G401 (cell line): ENCODE measurements around the gene DUXA. TPM values are rescaled to one million over a fixed set of nuclear protein-coding genes. Genes with fewer than 3 reads are reported as not detected.

Experiments
- DNase-seq: peaks from one replicate; pipeline ENCODE4 v3.0.0-alpha.2; 2015; ENCODE audit warnings: low spot score
- in situ Hi-C: cut with HindIII; loops from 2 replicates; pipeline ENCODE4 v1.10.0; 2016; ENCODE audit warnings: low sequenced_read_pairs, mixed read lengths
- total RNA-seq: library from RNA; depleted of rRNA; stranded (reverse); fragments of >200 nt; shearing (Covaris generic); gene quantifications from 2 replicates; pipeline ENCODE4 v1.2.3, GENCODE V29; 2014; rRNA removed

The DUXA gene
- total RNA-seq, 1 experiment from 2014 or later, result not detected

- no peak for DNase-seq
- in situ Hi-C loops, result no loop called here
Observed at GRCh38 chr19:57110592-57111328, 56.5 kb downstream of the DUXA start.

GRCh38 chr19:57106722-57107235 lies 60.5 kb downstream of the DUXA start:
- DNase-seq, result no peak
- in situ Hi-C loops, result no loop called here

- no peak for DNase-seq
- in situ Hi-C loops, result no loop called here
Observed at GRCh38 chr19:57105976-57106721, 61.1 kb downstream of the DUXA start.

Other genes with a start within 250 kb of the DUXA start
- gene USP29, start 47.5 kb downstream of the DUXA start, total RNA-seq, result 0.20 TPM in 1 of 2 replicates, not detected in the other
- not detected in 2 replicates for gene ZIM3, start 22.3 kb downstream of the DUXA start, total RNA-seq
- gene ZNF264, start 24.0 kb upstream of the DUXA start, total RNA-seq, result 12.3 and 23.2 TPM in 2 replicates
- gene AURKC, start 63.5 kb upstream of the DUXA start, total RNA-seq, result not detected in 2 replicates
- 8.8 and 9.2 TPM in 2 replicates for gene ZNF805, start 73.1 kb upstream of the DUXA start, total RNA-seq
- gene ZNF460, start 113.0 kb upstream of the DUXA start, total RNA-seq, result 19.5 and 29.1 TPM in 2 replicates
- gene ZNF543, start 153.0 kb upstream of the DUXA start, total RNA-seq, result 6.4 and 9.6 TPM in 2 replicates
- gene ZNF304, start 183.8 kb upstream of the DUXA start, total RNA-seq, result 9.2 and 9.5 TPM in 2 replicates
- gene TRAPPC2B, start 196.1 kb upstream of the DUXA start, total RNA-seq, result 18.6 and 19.0 TPM in 2 replicates
- 0.68 and 1.7 TPM in 2 replicates for gene ZNF547, start 196.1 kb upstream of the DUXA start, total RNA-seq
- 4.1 and 6.0 TPM in 2 replicates for gene ZNF548, start 222.4 kb upstream of the DUXA start, total RNA-seq
- gene ZNF17, start 243.7 kb upstream of the DUXA start, total RNA-seq, result 7.1 and 10.4 TPM in 2 replicates